ENCODE results near the gene ABCG4. TPM values are rescaled to one million over a fixed set of nuclear protein-coding genes. Genes with fewer than 3 reads are reported as not detected.

Gene ABCG4
- total RNA-seq, 6 donors from 2014 or later: 0.06 to 0.78 TPM; not detected in 4

DNA sequence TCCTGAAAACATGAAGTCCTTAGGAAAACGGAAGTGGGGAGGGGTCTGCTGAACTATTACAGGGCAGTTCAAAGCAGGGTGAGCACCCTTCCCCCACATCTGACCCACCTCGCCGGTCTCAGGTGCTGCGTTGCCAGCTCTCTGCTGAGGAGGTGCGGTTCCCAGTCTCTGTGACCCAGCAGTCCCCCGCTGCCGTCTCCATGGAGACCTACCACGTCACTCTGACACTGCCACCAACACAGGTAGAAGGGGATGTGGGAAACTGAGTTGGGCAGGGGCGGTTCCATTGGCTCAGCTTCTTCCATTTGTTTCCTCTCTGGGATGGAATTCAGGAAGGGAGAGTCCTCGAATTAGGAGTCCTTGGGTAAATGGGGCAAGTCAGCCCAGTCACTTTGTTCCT, 38.4 kb upstream of the ABCG4 start:
- TF ChIP-seq, protein P1, sequence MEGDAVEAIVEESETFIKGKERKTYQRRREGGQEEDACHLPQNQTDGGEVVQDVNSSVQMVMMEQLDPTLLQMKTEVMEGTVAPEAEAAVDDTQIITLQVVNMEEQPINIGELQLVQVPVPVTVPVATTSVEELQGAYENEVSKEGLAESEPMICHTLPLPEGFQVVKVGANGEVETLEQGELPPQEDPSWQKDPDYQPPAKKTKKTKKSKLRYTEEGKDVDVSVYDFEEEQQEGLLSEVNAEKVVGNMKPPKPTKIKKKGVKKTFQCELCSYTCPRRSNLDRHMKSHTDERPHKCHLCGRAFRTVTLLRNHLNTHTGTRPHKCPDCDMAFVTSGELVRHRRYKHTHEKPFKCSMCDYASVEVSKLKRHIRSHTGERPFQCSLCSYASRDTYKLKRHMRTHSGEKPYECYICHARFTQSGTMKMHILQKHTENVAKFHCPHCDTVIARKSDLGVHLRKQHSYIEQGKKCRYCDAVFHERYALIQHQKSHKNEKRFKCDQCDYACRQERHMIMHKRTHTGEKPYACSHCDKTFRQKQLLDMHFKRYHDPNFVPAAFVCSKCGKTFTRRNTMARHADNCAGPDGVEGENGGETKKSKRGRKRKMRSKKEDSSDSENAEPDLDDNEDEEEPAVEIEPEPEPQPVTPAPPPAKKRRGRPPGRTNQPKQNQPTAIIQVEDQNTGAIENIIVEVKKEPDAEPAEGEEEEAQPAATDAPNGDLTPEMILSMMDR (IDR thresholded peaks at IDR 0.05): no peak
- TF ChIP-seq POLR2AphosphoS5 (IDR thresholded peaks at IDR 0.05) (no peak), POLR2A (IDR thresholded peaks at IDR 0.05) (no peak), EP300 (IDR thresholded peaks at IDR 0.05) (no peak)
- 89 to 91% methylated on average over 10 of the region's 10 CpGs for WGBS, 2 donors

DNA sequence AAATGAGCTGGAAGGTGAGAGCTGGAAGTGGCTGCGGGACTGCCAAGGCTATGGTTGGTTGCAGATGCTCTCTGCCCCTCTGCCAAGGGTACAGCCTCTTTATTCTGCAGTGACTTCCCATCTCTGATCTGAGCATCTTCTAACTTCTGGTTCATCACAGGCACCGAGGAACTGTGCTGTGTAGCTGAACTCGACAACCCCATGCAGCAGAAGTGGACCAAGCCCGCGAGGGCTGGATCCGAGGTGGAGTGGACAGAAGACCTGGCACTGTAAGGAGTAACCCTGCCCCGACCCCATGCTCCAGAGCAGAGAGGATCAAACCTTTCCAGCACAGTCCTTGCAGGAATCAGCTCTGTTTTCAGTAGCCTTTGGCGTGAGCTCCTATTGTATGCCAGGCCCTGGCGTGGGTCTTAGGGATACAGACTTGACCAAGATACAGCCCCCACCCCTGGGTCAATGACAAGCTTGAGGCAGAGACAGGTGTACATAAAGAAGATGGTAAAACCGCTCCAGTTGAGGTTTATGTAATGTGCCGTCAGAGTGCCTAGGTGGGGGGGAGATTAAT, 37.4 kb upstream of the ABCG4 start:
- ATAC-seq (ENCODE audit: low FRiP score in 2 of 2) (no peak), DNase-seq (no peak)
- 92 to 95% methylated on average over 9 to 11 of the region's 11 CpGs for WGBS, 2 donors
- H3K4me1 ChIP-seq: peaks cover 18 to 33% (median 19%) of the 10 kb centered on the region in 4 donors
- H3K27me3 ChIP-seq: no peaks in the 10 kb centered on the region
- no peak overlapping the region for H3K4me3 ChIP-seq
- no peak overlapping the region for H3K27ac ChIP-seq
- peaks cover 22 to 64% (median 50%) of the 10 kb centered on the region in 4 donors for H3K36me3 ChIP-seq
- no peaks in the 10 kb centered on the region for H3K9me3 ChIP-seq
- TF ChIP-seq, protein P1 (IDR thresholded peaks at IDR 0.05): no peak
- TF ChIP-seq EP300 (IDR thresholded peaks at IDR 0.05): no peak
- no peak for TF ChIP-seq POLR2A (IDR thresholded peaks at IDR 0.05)
- TF ChIP-seq POLR2AphosphoS5 (IDR thresholded peaks at IDR 0.05): no peak

More for the DNA sequence above, 38.4 kb upstream of the ABCG4 start:
- peaks cover 22 to 54% (median 43%) of the 10 kb centered on the region in 4 donors for H3K36me3 ChIP-seq
- no peak overlapping the region for H3K4me3 ChIP-seq
- H3K4me1 ChIP-seq: peaks cover 22 to 38% (median 23%) of the 10 kb centered on the region in 4 donors
- H3K9me3 ChIP-seq: no peaks in the 10 kb centered on the region
- ATAC-seq (ENCODE audit: low FRiP score in 2 of 2) (no peak), DNase-seq (no peak)
- no peaks in the 10 kb centered on the region for H3K27me3 ChIP-seq
- H3K27ac ChIP-seq: peak overlapping the region in 1 of 4 donors; percentile 92

DNA sequence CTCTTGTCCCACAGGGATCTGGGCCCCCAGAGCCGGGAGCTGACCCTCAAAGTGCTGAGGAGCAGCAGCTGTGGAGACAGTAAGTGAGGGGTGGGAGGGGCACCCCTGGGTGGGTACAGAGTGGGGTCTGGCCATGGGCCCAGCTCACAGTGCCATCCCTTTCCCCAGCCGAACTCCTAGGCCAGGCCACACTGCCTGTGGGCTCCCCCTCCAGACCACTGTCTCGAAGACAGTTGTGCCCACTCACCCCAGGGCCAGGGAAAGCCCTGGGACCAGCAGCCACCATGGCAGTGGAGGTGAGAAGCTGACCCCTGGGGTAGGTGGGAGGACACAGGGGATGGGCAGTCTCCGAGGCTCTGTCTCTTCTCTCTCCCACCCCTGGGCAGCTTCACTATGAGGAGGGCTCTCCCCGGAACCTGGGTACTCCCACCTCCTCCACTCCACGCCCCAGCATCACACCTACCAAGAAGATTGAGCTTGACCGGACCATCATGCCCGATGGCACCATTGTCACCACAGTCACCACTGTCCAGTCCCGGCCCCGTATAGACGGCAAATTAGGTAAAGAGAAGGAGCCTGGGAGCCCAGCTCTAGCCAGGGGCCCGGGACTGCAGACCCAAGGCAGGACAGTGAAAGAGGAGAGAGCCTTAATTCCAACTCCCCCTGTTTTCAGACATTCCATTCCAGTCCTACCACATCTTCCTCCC, 36.4 kb upstream of the ABCG4 start:
- ATAC-seq (ENCODE audit: low FRiP score in 2 of 2): no peak
- Histone ChIP-seq H3K27ac (no peak overlapping the region), H3K4me1 (peaks cover 14 to 28% (median 15%) of the 10 kb centered on the region in 4 donors), H3K36me3 (peaks cover 22 to 69% (median 50%) of the 10 kb centered on the region in 4 donors), H3K27me3 (no peaks in the 10 kb centered on the region), H3K4me3 (no peak overlapping the region), H3K9me3 (no peaks in the 10 kb centered on the region)
- DNase-seq: no peak
- WGBS, 2 donors: 92 to 100% methylated on average over 7 to 12 of the region's 12 CpGs
- TF ChIP-seq EP300 (IDR thresholded peaks at IDR 0.05) (no peak), POLR2AphosphoS5 (IDR thresholded peaks at IDR 0.05) (no peak), POLR2A (IDR thresholded peaks at IDR 0.05) (no peak)
- TF ChIP-seq, protein P1 (IDR thresholded peaks at IDR 0.05): no peak

DNA sequence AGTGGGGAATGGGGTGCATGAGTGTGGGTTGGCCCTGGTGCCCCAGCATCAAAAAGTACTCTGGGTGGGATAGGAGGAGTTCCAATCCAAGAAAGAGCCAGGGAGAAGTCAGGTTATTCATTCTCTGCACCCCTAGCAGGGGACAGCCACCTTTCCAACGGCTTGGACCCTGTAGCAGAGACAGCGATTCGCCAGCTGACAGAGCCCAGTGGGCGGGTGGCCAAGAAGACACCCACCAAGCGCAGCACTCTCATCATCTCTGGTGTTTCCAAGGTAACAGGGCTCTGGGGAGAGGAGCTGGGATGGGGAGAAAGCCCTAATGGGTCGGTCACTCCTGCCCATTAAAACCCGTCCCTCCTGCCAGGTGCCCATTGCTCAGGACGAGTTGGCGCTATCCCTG, 35.1 kb upstream of the ABCG4 start:
- 95 to 96% methylated on average over 4 to 8 of the region's 9 CpGs for WGBS, 2 donors
- TF ChIP-seq, protein P1 (IDR thresholded peaks at IDR 0.05): no peak
- TF ChIP-seq POLR2A (IDR thresholded peaks at IDR 0.05) (no peak), EP300 (IDR thresholded peaks at IDR 0.05) (no peak), POLR2AphosphoS5 (IDR thresholded peaks at IDR 0.05) (no peak)
- Histone ChIP-seq H3K27me3 (no peaks in the 10 kb centered on the region), H3K9me3 (no peaks in the 10 kb centered on the region), H3K27ac (no peak overlapping the region), H3K36me3 (peaks cover 22 to 69% (median 50%) of the 10 kb centered on the region in 4 donors), H3K4me3 (no peak overlapping the region), H3K4me1 (peaks cover 7 to 20% (median 8%) of the 10 kb centered on the region in 4 donors)
- ATAC-seq (ENCODE audit: low FRiP score in 2 of 2) (no peak), DNase-seq (no peak)
